Activated T-helper 9 cell treated with anti-CD3 and anti-CD28 coated beads, Interleukin-2, amount 50 U/mL, for 16 hours (primary cell): ENCODE data around the gene ACY1.

Experiments
- DNase-seq: peaks from one replicate; pipeline ENCODE4 v3.0.0-alpha.2; 2020; ENCODE audit warnings: low read depth

Gene ACY1

DNA sequence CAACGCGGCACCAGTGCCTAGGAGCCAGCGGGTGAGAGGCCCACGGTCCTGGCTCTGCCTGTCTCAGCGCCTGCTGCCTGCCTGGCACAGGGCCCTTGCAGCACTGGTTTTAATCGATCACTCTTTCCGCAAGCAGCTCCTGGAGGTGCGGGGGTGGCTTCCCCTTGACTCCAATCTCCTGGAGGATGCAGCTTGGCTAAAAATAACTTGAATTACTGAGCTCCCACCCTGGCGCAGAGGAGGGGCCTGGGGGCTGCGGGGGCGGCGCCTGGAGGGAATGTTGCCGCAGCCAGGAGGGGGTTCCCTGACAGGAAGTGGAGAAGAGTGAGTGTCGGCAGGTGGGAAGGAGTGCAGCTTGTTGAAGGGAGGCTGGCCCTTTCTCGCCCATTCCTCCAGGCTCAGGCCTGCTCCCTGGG, 22.2 kb downstream of the ACY1 start:
- no peak for DNase-seq

DNA sequence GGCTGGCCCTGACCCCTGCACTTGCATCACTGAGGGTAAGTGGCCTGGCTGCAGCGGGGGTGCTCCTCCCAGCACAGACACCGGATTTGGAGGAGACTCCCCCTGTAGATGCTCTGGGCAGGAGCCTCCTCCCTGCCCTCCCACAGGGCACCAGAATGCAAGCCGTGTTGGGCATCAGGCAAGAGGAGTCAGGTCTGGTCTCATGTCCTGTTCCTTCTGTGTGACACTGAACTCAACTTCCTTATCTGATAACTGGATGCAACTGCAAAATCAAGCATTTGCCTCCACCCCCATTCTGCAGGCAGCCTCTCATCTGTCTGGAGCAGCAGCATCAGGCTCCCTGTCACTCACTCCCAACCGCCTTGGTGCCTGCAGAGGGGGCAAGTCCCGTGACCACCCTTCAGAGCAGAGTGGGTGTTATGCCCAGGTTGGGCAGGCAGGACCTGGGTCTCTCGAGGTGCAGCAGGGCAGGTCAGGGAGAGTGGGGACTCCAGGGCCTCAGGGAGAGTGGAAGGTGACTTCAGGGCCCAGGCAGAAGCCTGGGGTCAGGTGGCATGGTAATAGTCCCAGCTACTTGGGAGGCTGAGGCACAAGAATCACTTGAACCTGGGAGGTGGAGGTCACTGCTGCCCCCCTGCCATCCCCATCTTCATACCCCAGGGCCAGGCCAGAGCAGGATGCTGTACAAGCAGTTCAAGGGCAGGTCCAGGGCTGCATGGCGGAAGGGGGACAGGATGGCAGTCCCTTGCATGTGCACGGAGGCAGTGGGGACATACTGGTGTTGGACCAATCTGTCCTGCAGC, 22.9 kb downstream of the ACY1 start:
- no peak for DNase-seq

DNA sequence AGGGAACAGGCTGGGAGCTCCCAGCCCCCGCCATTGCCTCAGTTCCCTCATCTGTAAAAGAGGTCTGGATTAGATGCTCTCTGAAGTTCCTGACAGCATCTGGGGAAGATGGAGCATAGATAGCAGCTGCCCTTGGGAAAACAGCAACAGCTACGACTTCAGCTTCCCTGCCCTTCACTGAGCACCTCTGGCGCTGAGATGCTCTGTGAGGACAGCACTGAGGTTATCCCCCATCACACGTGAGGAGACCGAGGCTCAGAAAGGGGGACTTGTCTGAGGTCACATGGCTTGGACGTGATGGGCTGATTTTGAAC, 23.4 kb downstream of the ACY1 start:
- DNase-seq = no peak

DNA sequence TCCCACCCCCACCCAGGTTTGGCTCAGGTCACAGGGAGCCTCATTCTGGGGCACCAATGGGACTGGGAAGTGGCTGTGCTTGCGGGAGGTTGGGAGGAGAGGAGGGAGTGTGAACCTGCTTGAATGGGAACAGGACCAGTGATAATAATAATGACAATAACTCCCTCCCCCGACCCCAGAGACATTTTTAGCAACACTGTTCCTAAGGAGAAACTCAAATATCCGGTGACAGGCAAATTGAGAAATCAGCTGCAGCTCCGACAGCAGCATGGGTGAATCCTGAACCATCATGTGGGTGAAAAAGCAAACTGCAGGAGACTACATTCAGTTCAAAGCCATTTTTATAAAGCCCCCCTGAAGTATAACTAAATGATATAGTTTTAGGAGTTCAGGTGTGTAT, 24.0 kb downstream of the ACY1 start:
- no peak for DNase-seq

DNA sequence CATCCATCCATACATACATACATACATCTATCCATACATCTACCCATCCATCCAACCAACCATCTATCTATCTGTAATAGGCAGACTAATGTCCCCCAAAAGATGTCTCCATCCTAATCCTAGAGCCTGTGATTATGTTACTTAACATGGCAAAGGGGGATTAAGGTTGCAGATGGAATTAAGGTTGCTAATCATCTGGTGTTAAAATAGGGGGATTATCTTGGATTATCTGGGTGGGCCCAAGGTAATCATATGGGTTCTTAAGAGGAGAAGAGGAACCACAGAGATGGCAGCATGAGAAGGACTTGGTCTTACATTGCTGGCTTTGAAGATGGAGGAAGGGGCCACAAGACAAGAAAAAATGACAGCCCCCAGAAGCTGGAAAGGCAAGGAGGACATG, 27.1 kb downstream of the ACY1 start:
- DNase-seq = no peak

DNA sequence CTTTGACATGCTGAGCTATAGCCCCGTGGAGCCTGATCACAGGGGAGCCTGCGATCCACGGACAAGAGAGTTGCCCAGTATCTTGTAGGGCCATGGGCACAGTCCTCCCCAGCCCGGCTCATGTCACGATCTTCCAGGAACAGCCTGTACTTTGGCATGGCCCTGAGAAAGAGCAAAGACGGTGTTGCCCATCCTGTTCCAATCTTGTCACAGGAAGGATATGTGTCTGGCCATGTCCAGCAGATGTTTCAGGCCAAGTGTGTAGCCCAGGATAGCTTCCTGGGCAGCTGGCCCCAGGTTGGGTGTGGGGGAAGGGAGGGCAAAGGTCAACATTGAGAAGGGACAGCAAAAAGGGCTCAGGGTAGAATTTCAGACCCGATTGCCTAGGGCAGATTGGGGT, 29.4 kb downstream of the ACY1 start:
- no peak for DNase-seq

DNA sequence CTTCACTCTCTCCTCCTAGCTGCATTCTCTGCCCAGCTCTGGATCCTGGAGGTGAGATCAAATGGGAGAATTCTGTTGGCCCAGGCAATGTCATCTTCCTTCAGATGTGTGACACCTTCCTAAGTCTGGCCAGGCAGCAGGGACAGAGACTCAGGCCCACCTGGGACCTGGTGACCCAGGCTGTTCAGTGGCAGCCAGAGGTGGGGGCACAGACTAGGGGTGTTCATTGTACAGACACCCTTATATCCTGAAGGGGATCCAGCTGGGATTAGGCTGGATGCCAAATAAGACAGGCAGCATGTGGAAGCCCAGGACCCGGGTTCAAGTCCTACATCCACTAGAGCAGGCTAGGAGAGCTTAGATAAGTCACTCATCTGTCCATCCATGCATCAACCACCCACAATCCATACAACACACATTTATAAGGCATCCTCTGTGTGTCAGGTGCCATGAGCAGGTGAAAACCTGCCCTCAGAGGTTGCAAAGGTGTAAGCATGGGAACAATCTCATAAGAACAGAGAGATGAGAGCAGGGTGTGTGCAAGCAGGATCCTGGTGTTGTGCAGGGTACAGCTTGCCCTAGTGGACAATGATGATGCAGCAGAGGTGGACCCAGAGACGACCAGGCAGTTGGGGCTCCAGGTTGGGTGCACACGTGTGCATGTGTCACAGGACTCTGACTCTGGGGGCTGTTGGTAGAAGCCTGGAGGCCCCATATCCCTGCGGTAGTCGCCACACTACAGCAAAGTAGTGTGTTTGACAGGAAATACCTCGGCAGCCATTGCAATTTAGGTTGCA, 30.7 kb downstream of the ACY1 start:
- DNase-seq = no peak

DNA sequence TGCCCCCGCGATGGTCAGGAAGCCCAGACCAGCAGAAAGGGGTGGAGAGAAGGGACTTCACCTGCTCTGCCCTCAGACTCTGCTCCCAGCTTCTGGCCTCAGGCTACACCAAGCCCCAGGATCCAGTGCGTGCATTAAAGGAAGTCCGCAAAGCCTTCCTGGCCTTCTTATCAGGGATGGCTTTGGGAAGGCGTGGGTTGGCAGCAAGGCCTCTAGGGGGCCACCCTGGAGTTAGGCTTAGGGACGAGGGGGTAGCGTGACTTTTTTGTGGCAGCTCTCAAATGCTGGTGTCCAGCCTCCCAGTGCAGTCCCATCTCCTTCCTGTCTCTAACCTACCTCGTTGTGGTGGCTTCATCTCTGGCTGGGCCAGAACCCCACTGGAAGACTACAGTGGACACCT, 31.3 kb downstream of the ACY1 start:
- DNase-seq = no peak

DNA sequence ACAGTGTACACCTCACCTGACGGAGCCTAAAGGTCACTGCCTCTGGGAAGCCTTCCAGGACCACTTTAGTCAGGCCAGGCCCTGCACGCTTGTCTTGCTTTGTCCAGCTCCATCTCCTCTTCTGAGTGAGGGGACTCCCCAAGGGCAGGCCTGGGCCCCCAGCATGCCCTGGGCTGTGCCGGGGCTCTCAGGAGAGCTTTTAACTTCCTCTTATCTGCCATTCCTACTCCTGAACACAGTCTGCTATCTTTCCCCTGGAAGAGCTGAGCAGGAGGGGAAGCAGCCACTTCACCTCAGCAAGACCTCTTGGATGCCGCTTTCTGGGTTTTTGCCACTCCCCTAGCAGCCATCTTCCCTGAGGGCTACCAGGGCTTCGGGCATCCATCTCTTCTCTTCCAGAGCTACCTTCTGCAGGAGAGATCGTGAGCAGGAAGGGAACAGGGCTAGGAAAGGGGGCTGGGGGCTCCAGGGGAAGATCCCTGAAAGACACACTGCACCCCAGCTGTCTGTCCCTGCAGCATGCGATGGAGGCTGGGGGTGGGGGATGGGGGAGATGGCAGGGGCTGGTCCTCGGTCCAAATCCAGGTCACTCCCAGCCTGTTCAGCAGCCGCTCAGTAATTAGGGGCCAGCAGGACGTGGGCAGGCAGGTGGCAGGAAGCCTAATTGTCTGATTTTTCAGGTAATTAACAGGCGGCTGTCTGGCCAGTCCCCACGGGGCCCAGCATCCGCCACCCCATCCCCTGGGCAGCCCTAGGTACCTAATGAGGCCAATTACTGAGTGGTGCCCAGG, 32.3 kb downstream of the ACY1 start:
- no peak for DNase-seq

DNA sequence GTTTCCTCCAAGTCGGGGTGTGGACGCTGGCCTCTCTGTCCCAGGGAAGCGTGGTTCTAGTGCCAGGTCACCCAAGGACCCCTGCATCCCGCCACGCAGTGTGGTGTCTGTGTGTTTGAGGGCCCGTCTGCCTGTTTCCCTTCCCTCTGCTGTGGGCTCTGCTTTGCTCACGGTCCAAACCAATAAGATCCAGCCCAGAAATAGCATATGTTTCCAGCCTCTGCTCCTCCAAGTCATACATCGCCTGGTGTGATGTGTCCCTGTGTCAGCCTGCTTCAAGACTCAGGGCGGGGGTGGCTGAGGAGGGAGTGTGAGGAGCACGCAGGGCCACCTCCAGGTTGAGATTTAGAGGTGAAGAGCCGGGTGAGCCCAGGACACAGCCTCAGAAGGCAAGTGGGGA, 34.3 kb downstream of the ACY1 start:
- DNase-seq = no peak

DNA sequence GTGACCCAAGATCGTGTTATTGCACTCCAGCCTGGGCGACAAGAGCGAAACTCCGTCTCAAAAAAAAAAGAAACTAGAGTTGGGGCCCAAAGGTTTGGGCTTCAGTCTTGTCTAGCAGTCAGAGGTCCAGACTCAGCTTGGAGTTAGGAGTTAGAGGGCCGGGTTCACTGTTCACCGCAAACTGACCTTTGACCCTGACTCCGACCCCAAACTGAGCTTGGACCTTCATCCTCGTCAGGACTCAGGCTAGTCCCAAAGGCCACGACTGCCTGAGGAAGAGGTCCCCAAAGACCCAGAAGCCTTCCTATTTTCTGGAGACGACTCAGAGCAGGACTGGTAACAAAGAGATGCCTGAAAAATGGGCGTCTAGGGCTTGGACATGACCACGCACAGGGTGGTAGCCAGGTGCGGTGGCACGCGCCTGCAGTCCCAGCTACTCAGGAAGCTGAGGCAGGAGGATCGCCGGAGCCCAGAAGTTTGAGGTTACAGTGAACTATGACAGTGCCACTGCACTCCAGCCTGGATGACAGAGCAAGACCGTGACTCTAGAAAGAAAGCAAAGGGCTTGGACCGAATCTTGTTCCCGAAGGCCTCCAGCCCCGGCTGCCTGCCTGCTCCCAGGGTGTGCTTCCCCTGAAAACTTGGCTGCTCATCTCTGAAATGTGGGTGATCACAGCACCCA, 35.1 kb downstream of the ACY1 start:
- no peak for DNase-seq

DNA sequence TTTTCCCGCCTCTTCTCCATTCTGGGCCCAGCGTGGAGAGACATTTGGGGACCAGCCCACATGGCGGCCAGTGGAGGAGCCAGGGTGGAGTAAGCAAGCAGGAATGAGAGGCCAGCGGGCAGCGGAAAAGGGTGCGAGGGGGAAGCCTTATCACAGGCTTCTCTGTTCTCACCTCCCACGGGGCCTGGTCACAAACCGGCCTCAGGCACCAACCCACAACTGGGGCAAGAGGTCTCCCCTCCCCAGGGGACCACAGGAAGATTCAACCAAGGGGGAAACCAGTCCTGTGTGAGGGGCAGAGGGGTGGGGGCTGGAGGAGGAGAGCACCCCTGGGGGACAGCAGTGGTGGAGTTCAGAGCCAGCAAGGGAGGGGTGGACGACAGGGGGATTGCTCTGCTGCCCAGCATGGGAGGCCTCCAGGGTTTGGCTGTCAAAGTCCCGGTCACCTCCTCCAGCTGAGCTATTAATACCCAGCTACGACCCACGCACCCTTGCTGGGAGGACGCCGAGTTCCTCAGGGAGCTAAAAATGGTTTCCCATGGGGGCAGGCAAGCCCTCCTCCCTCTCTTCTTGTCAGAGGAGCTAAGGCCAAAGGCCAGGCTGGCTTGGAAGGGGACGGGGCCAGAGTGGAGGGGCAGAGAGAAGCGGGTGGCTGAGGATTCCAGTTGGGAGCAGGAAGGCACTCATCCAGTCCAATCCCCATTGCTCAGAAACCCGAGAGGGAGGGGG, 36.2 kb downstream of the ACY1 start:
- no peak for DNase-seq

DNA sequence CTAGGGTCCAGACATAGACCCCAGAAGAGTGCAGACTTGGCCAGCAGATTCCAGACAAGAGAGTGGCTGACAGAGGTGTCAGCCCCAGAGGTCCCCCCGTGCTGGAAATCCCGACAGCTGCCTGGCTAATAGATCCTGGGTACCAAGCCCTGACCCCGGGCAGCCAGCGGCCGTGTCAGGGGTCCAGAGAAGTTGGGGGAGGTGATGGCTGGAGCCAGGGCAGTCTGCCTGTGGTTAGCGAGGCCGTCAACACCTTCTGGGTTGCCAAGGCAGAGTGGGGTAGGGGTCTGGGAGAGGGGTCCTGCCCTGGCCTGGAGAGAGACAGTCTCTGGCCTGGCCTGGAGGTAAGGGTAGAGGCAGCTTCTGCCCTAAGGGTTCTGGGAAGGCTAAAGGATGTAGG, 37.5 kb downstream of the ACY1 start:
- no peak for DNase-seq

DNA sequence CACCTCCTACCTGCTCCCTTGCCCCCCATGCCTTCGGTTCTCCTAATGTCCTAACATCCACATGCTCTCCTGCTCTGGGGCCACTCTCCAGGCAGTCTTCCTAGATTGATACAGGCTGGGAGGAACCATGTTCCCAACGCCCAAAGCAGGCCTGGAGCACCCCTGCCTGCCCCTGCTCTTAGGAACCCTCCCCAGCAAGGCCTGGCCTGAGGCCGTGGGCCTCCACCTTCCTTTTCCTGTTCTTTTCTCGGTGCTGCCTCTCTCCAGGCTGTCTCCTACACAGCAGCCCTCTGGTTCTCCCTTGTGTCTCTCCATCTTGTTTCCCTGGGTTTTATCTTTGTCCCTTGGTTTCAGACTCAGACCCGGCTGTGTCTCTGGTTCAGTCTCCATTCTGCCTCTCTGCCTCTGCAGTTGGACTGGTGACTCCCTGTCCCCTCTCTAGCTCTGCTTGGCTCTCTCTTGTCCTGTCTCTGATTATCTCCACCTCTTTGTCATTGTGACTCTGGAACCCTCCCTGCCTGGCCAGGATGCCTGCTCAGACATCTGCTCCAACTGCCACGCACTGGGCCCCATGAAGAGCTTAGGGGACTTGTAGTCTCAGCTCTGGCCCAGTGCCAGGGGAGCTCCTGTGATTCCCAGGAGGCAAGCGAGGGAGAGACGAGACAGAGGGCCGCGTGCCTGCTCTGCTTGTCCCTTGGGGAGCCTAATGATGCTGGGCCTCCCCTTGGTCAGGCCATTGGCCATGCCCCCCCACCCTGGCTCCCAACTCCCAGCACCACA, 38.3 kb downstream of the ACY1 start:
- DNase-seq = no peak

DNA sequence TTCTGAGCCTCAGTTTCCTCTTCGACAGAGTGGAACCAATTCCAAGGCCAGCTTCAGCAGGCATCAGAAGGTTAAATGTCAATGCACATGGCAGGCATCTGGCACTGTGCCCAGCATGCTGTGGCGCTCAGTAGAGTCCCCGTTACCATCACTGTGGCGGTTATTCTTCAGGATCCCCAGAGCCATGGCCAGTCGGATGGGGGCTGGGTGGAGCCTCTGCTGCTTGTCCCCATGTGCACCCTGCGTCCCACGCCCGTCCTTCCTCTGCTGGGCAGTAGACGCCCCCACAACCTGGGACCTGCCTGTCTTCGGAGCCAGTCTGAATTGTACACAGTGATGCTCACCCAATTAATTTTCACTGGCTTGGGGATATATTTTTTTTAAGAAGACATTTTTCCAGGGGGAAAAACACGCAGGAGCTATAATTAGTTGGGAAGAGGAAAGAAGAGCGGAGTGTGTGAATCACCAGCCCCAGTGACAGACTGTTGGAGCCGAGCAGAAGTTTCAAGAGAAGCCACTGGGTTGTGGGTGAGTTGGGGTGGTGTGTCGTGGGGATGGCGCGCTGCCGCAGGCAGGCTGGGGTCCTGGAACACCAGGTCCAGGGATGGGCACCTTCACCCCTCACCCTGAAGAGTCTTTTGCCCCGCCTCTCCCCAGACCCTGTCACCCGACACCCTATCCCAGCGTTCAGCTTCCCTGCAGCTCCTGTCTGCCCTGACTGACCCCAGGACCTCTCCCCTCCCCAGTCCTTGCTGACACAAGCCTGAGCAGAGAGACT, 39.2 kb downstream of the ACY1 start:
- no peak for DNase-seq

DNA sequence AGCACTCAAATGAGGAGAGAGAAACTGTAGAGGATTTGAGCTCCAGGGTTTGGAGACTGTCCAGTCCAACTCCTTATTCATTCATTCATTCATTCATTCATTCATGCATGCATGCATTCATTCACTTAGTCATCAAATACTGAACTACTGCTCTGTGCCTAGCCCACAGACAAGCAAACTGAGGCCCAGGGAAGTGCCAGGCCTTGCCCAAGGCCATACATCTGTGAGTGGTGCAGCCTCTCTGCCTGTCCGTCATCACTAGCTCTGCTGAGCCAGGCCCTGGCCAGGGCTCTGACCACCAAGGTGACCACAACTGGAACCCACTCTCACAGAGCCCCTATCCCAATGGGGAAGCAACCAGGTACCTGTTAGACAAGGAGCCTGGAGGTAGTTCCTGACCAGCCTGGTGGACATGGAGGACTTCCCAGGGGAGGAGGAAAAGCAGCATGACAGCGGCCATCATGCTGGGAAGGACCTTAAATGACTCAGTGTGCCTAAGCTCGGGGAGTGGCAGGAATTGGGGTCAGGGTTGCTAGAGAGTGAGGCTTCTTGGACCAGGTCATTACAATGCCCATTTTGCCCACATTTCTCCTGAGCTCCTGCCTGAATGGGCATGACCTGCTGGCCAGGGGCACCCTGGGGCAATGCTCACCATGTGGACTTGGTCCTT, 39.9 kb downstream of the ACY1 start:
- DNase-seq = no peak

DNA sequence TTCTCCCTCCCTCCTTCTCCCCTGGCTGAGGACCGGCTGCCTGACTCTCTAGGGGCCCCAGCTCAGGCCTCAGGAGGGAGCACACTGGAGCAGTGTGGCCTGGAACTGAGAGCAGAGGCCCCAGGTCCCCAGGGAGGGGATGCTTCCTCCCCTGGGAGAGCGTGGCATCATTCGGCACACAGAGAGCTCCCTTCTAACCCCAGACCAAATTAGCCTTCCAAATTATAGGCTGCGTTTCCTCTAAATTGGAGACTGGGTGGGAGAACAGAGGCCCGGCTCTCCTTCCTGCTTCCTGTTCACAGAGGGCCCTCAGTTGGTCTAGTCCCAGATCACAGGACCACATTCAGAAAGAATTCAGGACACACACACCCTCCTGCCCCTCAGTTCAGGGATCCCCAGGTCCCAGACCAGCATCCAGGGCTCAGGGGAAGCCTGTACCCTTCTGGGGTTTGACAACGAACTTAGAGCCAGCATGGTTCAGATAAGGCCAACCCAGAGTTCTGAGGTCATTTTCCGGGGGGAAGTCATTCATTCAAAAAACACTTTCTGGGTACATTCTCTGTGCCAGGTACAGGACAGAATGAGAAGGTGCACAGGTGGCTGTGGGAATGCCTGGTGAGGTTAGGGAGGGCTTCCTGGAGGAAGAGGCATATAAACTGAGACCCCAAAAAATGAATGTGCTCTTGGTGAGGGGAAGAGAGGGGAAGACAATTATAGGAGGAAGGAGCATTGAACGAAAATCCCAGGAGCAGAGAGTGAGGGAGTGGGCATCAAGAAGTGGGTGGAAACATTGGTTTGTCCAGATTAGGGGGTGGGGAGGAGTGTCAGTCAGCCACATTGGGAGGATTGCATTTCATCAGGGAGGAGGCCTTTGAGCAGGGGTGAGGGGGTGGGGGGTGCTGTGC, 40.8 kb downstream of the ACY1 start:
- DNase-seq = no peak

DNA sequence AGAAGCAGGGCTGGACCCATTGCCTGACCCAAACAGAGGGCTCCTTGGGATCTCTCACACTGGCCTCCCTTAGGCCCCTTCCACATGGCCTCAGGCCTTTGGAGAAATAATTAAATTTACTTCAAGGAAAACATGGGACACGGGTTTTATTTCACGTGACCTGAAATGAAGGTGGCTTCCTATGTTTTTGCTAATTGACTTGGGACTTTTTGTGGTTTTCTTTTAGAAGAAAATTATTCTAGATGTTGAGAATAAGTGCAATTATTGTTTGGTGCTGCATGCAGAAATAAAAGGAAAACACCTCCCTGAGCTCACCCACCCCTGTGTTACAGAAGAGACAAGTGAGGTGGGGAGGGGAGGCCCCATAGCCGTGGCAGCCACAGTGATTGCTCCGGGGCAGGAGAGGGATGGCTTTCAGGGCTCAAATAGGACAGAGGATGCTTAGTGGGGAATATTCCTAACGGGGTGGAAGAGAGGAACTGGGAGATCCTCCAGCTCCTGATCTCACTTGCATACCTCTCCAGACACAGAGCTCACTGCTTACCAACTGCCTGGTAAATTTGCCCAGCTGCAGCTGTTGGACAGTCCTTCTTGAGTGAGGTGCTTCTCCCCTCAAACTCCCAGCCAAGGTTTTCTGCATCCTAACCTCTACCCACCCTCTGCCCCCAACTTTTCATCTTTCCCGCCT, 41.6 kb downstream of the ACY1 start:
- no peak for DNase-seq
